ENCODE measurements around the gene SPATA31A5. TPM values are rescaled to one million over a fixed set of nuclear protein-coding genes. Genes with fewer than 3 reads are reported as not detected.
"Not testable (repeated sequence)": the region's sequence is repeated elsewhere in the genome, so short reads cannot be mapped to it uniquely, and the experiment has no call there.

SPATA31A5 gene
- not detected for total RNA-seq

GRCh38 chr9:60914107-60914506 lies at the start of gene SPATA31A5:
Gene SPATA31A5 (plus strand): TSS chr9:60914407. CDS start chr9:60914436, 29 bp downstream.
- ATAC-seq = not testable (repeated sequence)

GRCh38 chr9:60962990-60963350 lies 48.8 kb downstream of the SPATA31A5 start:
- ATAC-seq = not testable (repeated sequence)

DNA sequence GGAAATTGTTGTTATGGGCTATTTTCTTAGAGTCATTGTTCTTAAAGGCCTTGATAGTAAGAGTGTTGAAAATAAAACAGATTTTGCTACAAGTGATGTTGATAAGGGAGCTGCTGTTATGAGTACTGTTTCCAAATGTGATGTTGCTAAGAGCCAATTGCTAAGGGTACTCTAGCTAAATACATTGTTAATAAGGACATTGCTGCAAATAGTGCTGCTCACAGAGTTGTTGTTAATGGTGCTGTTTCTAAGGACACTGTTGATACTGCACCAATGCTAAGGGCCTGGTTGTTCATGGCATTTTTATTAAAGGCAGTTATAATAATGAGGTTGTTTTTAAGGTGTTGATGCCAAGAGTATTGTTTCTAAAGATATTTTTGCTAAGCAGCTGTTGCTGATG lies 52.2 kb downstream of the SPATA31A5 start:
- ATAC-seq = not testable (repeated sequence)
